COLO668 (cell line): ENCODE data around the gene SCUBE3.

Experiments used
- DNase-seq: peaks from one replicate; lab custom pipeline; 2025; ENCODE audit not compliant: unreplicated experiment; lab: John Stamatoyannopoulos, UW

Gene SCUBE3

DNA sequence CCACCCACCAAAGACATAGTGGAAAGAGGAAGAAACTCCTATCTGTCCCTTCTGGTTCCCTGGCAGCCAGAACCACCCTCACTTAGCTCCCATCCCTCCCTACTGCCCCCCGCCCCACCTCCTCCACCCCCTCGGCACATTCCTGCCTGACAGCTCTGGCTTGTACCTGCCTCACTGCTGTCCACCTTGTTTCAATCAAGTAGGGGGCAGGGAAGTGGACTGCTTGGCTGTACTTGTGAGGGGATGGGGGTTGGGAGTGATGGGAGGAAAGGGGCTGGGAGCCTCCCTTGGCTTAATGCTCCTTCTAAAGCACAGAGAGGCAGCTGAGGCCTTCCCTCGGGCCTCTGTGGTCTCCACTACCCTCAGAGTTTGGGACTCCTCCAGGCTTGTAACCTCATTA lies 23.7 kb downstream of the SCUBE3 start:
- no peak for DNase-seq

GRCh38 chr6:35238843-35239289 lies 25.1 kb downstream of the SCUBE3 start:
- no peak for DNase-seq

DNA sequence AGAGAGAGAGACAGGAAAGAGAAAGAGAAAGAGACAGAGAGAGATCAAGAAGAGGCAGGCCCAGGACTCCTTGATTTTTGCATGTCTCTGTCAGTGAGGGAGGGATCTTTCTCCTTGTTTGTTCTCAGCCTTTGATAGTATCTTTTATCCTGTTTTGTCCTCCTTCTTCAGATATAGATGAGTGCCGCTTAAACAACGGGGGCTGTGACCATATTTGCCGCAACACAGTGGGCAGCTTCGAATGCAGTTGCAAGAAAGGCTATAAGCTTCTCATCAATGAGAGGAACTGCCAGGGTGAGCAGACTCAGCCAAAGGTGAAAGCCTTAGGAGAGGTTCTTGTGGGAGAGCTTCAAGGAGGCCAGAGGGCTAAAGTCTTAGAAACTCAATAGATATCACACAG lies 25.8 kb downstream of the SCUBE3 start:
- no peak for DNase-seq

DNA sequence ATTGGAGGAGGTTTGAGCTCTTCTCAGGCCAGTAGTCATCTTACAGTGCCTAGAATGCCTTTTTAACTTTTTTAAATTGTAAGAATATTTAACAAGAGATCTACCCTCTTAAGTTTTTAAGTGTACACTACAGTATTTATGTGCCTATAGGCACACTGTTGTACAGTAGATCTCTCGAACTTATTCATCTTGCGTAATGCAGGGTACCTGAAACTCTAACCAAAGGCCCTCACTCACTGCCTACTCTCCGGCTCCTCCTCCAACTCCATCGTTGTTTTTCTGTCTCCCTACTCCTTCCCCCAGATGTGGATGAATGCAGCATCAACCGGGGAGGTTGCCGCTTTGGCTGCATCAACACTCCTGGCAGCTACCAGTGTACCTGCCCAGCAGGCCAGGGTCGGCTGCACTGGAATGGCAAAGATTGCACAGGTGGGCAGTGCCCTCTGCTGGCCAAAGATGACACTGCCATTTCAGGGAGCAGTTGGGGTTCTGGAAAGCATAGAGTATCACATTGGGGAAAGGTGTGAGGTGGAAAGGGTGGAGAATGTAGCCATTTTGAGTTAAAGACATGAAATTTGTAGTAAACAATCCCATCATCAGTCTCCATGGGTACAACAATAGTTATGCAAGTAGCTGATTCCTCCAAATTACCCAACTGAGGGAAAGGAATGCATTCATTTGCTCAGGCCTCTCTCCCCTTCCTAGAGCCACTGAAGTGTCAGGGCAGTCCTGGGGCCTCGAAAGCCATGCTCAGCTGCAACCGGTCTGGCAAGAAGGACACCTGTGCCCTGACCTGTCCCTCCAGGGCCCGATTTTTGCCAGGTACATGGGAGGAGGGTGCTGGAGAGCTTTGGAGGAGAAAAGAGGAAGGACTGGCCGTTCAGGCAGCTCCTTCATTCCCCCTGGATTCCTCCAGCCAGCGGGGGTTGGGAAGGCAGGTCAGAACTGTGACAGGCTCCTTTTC lies 27.4 kb downstream of the SCUBE3 start:
- DNase-seq, result peak; percentile 66

DNA sequence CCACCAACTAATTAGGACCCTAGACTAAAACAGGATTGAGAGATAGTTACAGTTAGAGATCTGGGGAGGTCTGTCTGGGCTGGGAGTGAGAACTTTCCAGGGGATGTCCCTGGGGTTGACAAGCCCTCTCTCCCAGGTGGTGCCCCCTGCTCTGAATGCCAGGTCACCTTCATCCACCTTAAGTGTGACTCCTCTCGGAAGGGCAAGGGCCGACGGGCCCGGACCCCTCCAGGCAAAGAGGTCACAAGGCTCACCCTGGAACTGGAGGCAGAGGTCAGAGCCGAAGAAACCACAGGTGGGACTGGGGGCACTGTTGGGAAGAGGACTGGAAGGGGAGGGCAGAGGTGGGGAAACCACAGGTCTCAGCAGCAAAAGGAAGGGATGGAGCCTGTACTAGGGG lies 28.7 kb downstream of the SCUBE3 start:
- DNase-seq, result no peak

GRCh38 chr6:35242906-35243305 lies 29.1 kb downstream of the SCUBE3 start:
- DNase-seq, result no peak

GRCh38 chr6:35243386-35243958 lies 29.7 kb downstream of the SCUBE3 start:
- no peak for DNase-seq

DNA sequence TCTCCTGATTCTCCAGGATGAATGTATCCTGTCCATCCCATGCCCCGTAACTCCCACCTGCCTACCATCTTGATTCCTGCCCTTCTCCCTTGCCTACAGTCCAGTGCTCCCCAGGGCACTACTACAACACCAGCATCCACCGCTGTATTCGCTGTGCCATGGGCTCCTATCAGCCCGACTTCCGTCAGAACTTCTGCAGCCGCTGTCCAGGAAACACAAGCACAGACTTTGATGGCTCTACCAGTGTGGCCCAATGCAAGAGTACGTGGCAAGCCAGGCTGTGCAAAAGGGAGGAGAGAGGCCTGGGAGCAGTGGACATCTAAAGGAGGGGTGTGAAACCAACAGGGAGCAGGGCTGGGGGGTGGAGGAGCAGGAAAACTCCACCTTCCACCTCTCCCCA lies 30.8 kb downstream of the SCUBE3 start:
- DNase-seq, result no peak

DNA sequence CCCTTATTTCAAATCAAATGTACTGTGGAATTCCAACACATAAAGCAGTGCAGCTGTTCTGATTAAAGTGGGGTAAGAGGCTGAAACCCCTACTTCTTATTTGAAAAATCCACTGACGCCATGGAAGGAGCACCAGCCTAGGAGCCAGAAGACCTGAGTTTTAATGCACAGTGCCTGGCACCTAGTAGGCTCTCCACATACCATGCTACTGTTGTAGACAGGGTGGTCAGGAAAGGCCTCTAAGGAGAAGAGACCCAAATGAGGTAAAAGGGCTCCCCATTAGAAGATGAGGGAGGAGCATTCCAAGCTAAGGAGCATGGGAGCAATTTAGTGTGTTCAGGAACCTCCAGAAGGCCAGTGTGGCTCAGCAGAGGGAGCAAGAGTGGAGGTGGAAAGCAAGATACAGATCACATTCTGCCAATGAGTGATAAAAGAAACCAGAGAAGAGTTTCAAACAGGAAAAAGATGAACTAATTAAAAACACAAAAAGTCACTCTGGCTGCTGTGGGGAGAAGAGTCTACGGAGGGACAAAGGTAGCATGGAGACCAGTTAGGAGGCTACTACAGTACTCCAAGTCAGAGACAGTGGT lies 34.0 kb downstream of the SCUBE3 start:
- DNase-seq, result no peak

DNA sequence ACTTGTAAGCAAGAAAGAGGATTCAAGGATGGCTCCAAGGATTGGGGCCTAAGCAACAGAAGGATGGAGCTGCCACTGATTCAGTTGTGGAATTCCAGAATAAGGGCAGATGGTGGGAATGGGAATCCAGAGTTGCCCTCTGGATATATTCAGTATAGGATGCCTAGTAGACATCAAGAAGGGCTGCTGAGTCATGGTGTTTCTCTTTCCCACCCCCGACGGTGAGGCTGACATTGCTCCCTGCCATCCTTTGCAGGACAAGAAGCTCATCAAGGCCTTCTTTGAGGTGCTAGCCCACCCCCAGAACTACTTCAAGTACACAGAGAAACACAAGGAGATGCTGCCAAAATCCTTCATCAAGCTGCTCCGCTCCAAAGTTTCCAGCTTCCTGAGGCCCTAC lies 34.5 kb downstream of the SCUBE3 start:
- no peak for DNase-seq

GRCh38 chr6:35248965-35249364 lies 35.2 kb downstream of the SCUBE3 start:
- no peak for DNase-seq

GRCh38 chr6:35251949-35252348 lies 38.2 kb downstream of the SCUBE3 start:
- no peak for DNase-seq

GRCh38 chr6:35253249-35253648 lies 39.5 kb downstream of the SCUBE3 start:
- no peak for DNase-seq

DNA sequence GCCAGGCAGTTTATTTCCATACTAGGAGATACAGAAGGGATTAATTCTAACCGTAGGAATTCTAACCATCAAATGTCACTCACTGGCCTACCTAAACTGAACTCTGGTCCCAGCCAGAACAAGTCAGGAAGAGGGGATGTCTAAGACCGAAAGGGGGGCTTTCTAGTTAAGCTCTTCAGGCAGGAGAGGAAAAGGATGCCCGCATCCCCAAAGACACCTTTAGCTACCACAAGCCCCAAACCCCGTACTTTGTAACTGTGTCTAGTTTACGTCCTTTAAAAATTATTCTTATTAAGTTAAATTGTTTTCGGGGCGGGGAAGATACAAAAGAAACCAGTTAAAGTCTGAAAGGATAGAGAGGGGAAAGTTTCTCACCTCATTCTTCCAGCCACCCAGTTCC lies 44.6 kb downstream of the SCUBE3 start:
- DNase-seq, result no peak

DNA sequence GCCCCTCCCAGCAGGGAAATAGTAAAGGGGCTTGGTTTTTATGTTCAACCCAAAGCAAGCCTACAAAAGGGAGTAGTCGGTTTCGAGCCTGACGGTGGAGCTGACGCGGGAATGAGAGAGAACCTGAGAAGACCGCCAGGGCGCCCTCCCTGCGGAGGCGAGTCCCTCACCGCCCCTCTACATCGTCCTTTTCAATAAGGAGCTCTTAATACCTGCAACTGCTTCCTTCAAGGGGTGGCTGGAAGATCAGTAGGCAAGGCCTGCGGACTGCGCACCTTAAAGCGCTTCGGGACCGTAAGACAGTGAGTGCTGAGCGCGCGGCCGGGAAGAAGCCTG lies 45.1 kb downstream of the SCUBE3 start:
- peak; percentile 50 for DNase-seq

DNA sequence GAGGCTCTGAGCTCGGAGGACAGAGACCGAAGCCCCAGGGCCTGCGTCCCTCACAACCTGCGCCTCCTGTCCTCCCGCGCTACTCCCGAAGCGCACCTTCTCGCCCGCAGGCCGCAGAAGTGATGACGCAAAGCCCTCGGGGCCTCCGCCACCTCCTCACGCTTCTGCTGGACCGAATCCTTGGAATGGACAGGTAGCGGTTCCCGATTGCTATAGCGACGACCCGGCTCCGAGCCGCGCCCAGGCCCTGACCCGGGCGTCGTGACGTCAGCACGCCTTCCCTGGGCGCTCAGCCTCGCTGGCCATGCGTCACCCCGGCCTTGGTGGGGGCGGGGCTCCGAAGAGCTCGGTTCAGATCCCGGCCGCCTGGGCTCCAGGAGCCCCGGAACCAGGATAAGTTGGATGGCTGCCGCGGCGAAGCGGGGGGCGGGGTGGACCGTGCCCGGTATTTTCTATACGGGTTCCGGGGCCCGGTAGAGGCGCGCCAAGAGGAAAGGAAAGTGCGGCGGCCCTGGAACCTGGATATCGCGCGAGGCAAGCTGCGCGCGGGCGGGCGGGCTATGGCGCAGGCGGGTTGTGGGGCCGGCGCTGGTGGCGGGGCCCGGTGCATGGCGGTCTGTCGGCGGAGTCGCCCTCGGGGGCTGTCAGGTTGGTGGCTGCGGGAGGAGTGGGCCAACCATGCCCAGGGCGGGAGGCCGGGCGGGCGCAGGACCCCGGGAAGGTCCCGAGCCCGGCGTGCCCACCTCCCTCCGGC lies 45.6 kb downstream of the SCUBE3 start, which contains the start of gene ZNF76:
ZNF76 (plus strand) TSS at position 542 of the 754 bp plus-strand sequence. CDS start 21,417 bp downstream, outside the sequence.
- DNase-seq, result peak; percentile 96

- peak; percentile 62 for DNase-seq
Measured at GRCh38 chr6:35259948-35260590, 46.3 kb downstream of the SCUBE3 start.

GRCh38 chr6:35260591-35261570 lies 47.1 kb downstream of the SCUBE3 start:
- no peak for DNase-seq

- no peak for DNase-seq
Measured at GRCh38 chr6:35262596-35262995, 48.8 kb downstream of the SCUBE3 start.
